Esophagus squamous epithelium (tissue), 4 donors: ENCODE data around the gene WNT7B.

Experiments
- CTCF ChIP-seq, 6 experiments: fragments of 450-650 bp in 4 of 6; fragments of 200-600 bp in 2 of 6; sonication (generic) in 2 of 6; IDR thresholded peaks; one replicate each; pipeline ENCODE4 v1.5.1; 2016 to 2019; ENCODE audit warnings: antibody characterized with exemption in 6 of 6, mild to moderate bottlenecking in 4 of 6, moderate library complexity in 4 of 6
- POLR2A ChIP-seq, 4 donors: fragments of 450-650 bp; IDR thresholded peaks; one replicate each; pipeline ENCODE4 v1.6.1; 2017; ENCODE audit warnings: antibody characterized with exemption in 4 of 4, mild to moderate bottlenecking in 4 of 4, moderate library complexity in 3 of 4

GRCh38 chr22:45926433-45926832 is 50.5 kb downstream of the WNT7B start:
- TF ChIP-seq CTCF (IDR thresholded peaks at IDR 0.05), result no peak
- TF ChIP-seq POLR2A (IDR thresholded peaks at IDR 0.05), result no peak
